ENCODE measurements around the gene RASGRF1. TPM values are rescaled to one million over a fixed set of nuclear protein-coding genes. Genes with fewer than 3 reads are reported as not detected.

RASGRF1 gene
- total RNA-seq, 4 donors from 2014 or later: 0.10 TPM; not detected in 3

GRCh38 chr15:79093352-79093935 lies 2.9 kb upstream of the RASGRF1 start:
- H3K4me3 ChIP-seq (ENCODE audit: low read depth, poor library complexity, severe bottlenecking): no peak overlapping the region
- peak in 1 of 2 donors; percentile 43 for DNase-seq (ENCODE audit: low spot score in 2 of 2)
- WGBS, 2 donors: 60 to 68% methylated on average over 8 of the region's 8 CpGs
- intact Hi-C loops (cut with DNase I; ENCODE audit: low total_unique reads): no loop called here
- TF ChIP-seq POLR2A (IDR thresholded peaks at IDR 0.05) (no peak), CTCF (IDR thresholded peaks at IDR 0.05) (no peak)

GRCh38 chr15:79092382-79092781 lies 1.8 kb upstream of the RASGRF1 start:
- TF ChIP-seq CTCF (IDR thresholded peaks at IDR 0.05) (no peak), POLR2A (IDR thresholded peaks at IDR 0.05) (no peak)
- DNase-seq (ENCODE audit: low spot score in 2 of 2): peak in 1 of 2 donors; percentile 31
- H3K4me3 ChIP-seq (ENCODE audit: low read depth, poor library complexity, severe bottlenecking): no peak overlapping the region
- intact Hi-C loops (cut with DNase I; ENCODE audit: low total_unique reads): no loop called here
- WGBS, 2 donors: 50% methylated on average over 2 of the region's 2 CpGs

GRCh38 chr15:79091204-79091867 lies 756 bp upstream of the RASGRF1 start:
- TF ChIP-seq POLR2A (IDR thresholded peaks at IDR 0.05) (no peak), CTCF (IDR thresholded peaks at IDR 0.05) (no peak)
- intact Hi-C loops (cut with DNase I; ENCODE audit: low total_unique reads): no loop called here
- no peak overlapping the region for H3K4me3 ChIP-seq (ENCODE audit: low read depth, poor library complexity, severe bottlenecking)
- DNase-seq (ENCODE audit: low spot score in 2 of 2): peak in 1 of 2 donors; percentile 67
- 2% methylated on average over 53 of the region's 53 CpGs for WGBS, 2 donors

GRCh38 chr15:79089890-79090486 lies 592 bp downstream of the RASGRF1 start:
- no peak for TF ChIP-seq CTCF (IDR thresholded peaks at IDR 0.05)
- WGBS, 2 donors: 1 to 2% methylated on average over 18 to 43 of the region's 53 CpGs
- no peak overlapping the region for H3K4me3 ChIP-seq (ENCODE audit: low read depth, poor library complexity, severe bottlenecking)
- intact Hi-C loops (cut with DNase I; ENCODE audit: low total_unique reads): no loop called here
- DNase-seq (ENCODE audit: low spot score in 2 of 2): peak in 1 of 2 donors; percentile 80

- intact Hi-C loops (cut with DNase I; ENCODE audit: low total_unique reads): no loop called here
- DNase-seq (ENCODE audit: low spot score in 2 of 2): peak in 1 of 2 donors; percentile 59
- TF ChIP-seq POLR2A (IDR thresholded peaks at IDR 0.05) (no peak), CTCF (IDR thresholded peaks at IDR 0.05) (no peak)
- no peak overlapping the region for H3K4me3 ChIP-seq (ENCODE audit: low read depth, poor library complexity, severe bottlenecking)
- 0 to 6% methylated on average over 4 to 40 of the region's 47 CpGs for WGBS, 2 donors
Measured at GRCh38 chr15:79089331-79089889, 1.2 kb downstream of the RASGRF1 start.
